K562 (cell line): Measurements from ENCODE around the gene TYROBP. TPM values are rescaled to one million over a fixed set of nuclear protein-coding genes. Genes with fewer than 3 reads are reported as not detected.

Experiments
- ASH1L ChIP-seq: fragments of 450-650 bp; IDR thresholded peaks from 2 replicates; pipeline ENCODE4 v1.6.1; 2018; ENCODE audit warnings: borderline replicate concordance, mild to moderate bottlenecking, low read depth; ENCODE audit not compliant: partially characterized antibody
- BRD9 ChIP-seq: fragments of 450-650 bp; IDR thresholded peaks from 2 replicates; pipeline ENCODE4 v1.6.1; 2018; ENCODE audit warnings: low read depth; ENCODE audit not compliant: partially characterized antibody
- FOS ChIP-seq: IDR thresholded peaks from 3 replicates; pipeline ENCODE4 v1.6.1; 2011; ENCODE audit not compliant: insufficient read length; ENCODE audit errors: extremely low read depth
- L3MBTL2 ChIP-seq: fragments of 450-650 bp; IDR thresholded peaks from 2 replicates; pipeline ENCODE4 v1.6.1; 2016; ENCODE audit warnings: mild to moderate bottlenecking, moderate library complexity
- RBM25 ChIP-seq: fragments of 200-400 bp; formaldehyde crosslinking; IDR thresholded peaks from 2 replicates; pipeline ENCODE4 v1.6.1; 2018; ENCODE audit warnings: low read length, low read depth, moderate library complexity; ENCODE audit not compliant: severe bottlenecking
- polyA plus RNA-seq, 8 experiments: library from polyadenylated mRNA; depleted of rRNA in 4 of 8; stranded (reverse) in 5 of 8; unstranded in 3 of 8; fragments of >200 nt; fragmentation: Nextera tagmentation in 2 of 8; fragmentation: Illumina TruSeq in 1 of 8; extraction: Ambion mirVana in 2 of 8; extraction: Trizol in 1 of 8; gene quantifications; 2 replicates each; pipeline versions ENCODE4 v1.2.1 to v1.2.3, GENCODE V29; 2011 to 2014; ENCODE audit warnings: inconsistent platforms in 1 of 8, missing spikeins in 1 of 8
- total RNA-seq, 7 experiments: library from RNA; depleted of rRNA in 6 of 7; stranded (reverse); fragments of >200 nt in 6 of 7; fragmentation: Illumina TruSeq in 2 of 7; extraction: Trizol in 2 of 7; gene quantifications; 2 replicates each; pipeline versions ENCODE4 v1.2.1 to v1.2.3, GENCODE V29; 2011 to 2021; ENCODE audit warnings: low replicate concordance in 1 of 7
- TF ChIP-seq, protein P1 (sequence below): sonication (generic); formaldehyde crosslinking; IDR thresholded peaks from 2 replicates; pipeline ENCODE4 v1.8.1; 2023; ENCODE audit warnings: mild to moderate bottlenecking, missing genetic modification reagents
- TF ChIP-seq, protein P2 (sequence below): fragments of 450-650 bp; IDR thresholded peaks from 2 replicates; pipeline ENCODE4 v1.6.1; 2016; ENCODE audit warnings: mild to moderate bottlenecking, moderate library complexity

TYROBP gene
- total and polyA plus RNA-seq, 9 of the 15 experiments (the other 6 are each of a cell fraction or from before 2014, with no cell fraction given) = 0.72 to 8.2 (median 2.4) TPM

GRCh38 chr19:35862528-35862927 lies 45.6 kb downstream of the TYROBP start (continued):
- TF ChIP-seq, protein P1, sequence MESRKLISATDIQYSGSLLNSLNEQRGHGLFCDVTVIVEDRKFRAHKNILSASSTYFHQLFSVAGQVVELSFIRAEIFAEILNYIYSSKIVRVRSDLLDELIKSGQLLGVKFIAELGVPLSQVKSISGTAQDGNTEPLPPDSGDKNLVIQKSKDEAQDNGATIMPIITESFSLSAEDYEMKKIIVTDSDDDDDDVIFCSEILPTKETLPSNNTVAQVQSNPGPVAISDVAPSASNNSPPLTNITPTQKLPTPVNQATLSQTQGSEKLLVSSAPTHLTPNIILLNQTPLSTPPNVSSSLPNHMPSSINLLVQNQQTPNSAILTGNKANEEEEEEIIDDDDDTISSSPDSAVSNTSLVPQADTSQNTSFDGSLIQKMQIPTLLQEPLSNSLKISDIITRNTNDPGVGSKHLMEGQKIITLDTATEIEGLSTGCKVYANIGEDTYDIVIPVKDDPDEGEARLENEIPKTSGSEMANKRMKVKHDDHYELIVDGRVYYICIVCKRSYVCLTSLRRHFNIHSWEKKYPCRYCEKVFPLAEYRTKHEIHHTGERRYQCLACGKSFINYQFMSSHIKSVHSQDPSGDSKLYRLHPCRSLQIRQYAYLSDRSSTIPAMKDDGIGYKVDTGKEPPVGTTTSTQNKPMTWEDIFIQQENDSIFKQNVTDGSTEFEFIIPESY (CRISPR knock-in tag) = peak; percentile 97
- no peak for TF ChIP-seq BRD9
- TF ChIP-seq FOS = peak; percentile 88
- TF ChIP-seq L3MBTL2 = peak; percentile 88
- TF ChIP-seq, protein P2, sequence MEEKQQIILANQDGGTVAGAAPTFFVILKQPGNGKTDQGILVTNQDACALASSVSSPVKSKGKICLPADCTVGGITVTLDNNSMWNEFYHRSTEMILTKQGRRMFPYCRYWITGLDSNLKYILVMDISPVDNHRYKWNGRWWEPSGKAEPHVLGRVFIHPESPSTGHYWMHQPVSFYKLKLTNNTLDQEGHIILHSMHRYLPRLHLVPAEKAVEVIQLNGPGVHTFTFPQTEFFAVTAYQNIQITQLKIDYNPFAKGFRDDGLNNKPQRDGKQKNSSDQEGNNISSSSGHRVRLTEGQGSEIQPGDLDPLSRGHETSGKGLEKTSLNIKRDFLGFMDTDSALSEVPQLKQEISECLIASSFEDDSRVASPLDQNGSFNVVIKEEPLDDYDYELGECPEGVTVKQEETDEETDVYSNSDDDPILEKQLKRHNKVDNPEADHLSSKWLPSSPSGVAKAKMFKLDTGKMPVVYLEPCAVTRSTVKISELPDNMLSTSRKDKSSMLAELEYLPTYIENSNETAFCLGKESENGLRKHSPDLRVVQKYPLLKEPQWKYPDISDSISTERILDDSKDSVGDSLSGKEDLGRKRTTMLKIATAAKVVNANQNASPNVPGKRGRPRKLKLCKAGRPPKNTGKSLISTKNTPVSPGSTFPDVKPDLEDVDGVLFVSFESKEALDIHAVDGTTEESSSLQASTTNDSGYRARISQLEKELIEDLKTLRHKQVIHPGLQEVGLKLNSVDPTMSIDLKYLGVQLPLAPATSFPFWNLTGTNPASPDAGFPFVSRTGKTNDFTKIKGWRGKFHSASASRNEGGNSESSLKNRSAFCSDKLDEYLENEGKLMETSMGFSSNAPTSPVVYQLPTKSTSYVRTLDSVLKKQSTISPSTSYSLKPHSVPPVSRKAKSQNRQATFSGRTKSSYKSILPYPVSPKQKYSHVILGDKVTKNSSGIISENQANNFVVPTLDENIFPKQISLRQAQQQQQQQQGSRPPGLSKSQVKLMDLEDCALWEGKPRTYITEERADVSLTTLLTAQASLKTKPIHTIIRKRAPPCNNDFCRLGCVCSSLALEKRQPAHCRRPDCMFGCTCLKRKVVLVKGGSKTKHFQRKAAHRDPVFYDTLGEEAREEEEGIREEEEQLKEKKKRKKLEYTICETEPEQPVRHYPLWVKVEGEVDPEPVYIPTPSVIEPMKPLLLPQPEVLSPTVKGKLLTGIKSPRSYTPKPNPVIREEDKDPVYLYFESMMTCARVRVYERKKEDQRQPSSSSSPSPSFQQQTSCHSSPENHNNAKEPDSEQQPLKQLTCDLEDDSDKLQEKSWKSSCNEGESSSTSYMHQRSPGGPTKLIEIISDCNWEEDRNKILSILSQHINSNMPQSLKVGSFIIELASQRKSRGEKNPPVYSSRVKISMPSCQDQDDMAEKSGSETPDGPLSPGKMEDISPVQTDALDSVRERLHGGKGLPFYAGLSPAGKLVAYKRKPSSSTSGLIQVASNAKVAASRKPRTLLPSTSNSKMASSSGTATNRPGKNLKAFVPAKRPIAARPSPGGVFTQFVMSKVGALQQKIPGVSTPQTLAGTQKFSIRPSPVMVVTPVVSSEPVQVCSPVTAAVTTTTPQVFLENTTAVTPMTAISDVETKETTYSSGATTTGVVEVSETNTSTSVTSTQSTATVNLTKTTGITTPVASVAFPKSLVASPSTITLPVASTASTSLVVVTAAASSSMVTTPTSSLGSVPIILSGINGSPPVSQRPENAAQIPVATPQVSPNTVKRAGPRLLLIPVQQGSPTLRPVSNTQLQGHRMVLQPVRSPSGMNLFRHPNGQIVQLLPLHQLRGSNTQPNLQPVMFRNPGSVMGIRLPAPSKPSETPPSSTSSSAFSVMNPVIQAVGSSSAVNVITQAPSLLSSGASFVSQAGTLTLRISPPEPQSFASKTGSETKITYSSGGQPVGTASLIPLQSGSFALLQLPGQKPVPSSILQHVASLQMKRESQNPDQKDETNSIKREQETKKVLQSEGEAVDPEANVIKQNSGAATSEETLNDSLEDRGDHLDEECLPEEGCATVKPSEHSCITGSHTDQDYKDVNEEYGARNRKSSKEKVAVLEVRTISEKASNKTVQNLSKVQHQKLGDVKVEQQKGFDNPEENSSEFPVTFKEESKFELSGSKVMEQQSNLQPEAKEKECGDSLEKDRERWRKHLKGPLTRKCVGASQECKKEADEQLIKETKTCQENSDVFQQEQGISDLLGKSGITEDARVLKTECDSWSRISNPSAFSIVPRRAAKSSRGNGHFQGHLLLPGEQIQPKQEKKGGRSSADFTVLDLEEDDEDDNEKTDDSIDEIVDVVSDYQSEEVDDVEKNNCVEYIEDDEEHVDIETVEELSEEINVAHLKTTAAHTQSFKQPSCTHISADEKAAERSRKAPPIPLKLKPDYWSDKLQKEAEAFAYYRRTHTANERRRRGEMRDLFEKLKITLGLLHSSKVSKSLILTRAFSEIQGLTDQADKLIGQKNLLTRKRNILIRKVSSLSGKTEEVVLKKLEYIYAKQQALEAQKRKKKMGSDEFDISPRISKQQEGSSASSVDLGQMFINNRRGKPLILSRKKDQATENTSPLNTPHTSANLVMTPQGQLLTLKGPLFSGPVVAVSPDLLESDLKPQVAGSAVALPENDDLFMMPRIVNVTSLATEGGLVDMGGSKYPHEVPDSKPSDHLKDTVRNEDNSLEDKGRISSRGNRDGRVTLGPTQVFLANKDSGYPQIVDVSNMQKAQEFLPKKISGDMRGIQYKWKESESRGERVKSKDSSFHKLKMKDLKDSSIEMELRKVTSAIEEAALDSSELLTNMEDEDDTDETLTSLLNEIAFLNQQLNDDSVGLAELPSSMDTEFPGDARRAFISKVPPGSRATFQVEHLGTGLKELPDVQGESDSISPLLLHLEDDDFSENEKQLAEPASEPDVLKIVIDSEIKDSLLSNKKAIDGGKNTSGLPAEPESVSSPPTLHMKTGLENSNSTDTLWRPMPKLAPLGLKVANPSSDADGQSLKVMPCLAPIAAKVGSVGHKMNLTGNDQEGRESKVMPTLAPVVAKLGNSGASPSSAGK = peak; percentile 86
- TF ChIP-seq ASH1L = peak; percentile 79
- peak; percentile 12 for TF ChIP-seq RBM25
